CD4-positive, alpha-beta T cell treated with Interleukin-21 for 1 hour (primary cell): ENCODE results near the gene GGCX.

Source experiments
- DNase-seq: peaks from one replicate; pipeline ENCODE4 v3.0.0-alpha.2; 2020

GGCX gene

DNA sequence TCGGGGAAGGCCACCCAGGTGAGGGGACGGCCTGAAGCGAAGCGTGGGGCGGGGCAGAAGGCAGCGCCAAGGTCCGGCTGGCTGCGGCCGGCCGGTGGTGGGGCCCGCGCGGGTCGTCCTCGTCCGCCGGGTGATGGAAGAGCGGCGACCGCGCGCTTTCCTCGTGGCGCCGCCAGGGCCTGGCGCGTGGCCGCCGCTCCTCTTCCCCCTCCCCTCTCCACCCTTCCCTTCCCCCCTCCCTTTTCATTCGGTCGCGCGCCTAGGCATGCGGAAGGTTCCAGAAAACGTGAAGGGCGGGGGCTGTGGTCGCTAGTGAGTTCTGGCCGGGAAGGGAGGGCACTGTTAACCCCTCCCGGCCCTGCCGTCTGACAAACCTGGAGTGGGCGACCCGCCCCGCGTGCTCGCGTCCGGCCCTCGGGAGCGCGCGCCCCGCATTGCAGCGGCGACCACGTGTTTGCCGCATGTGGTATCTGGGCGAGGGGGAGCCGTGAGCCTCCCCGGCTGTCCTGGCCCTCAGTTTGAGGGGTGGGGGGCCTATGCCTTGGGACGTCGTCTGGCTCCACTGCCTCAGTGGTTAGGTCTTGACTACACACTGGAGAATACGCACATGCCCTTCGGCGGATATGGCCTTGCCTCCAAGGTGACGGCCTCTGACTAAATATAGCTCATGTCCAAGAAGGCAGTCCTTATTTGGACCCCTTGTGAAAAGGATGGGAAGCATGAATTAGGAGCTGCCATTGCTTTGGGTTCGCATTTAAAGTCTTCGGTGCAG lies 21.7 kb downstream of the GGCX start:
- DNase-seq, result peak; percentile 82

DNA sequence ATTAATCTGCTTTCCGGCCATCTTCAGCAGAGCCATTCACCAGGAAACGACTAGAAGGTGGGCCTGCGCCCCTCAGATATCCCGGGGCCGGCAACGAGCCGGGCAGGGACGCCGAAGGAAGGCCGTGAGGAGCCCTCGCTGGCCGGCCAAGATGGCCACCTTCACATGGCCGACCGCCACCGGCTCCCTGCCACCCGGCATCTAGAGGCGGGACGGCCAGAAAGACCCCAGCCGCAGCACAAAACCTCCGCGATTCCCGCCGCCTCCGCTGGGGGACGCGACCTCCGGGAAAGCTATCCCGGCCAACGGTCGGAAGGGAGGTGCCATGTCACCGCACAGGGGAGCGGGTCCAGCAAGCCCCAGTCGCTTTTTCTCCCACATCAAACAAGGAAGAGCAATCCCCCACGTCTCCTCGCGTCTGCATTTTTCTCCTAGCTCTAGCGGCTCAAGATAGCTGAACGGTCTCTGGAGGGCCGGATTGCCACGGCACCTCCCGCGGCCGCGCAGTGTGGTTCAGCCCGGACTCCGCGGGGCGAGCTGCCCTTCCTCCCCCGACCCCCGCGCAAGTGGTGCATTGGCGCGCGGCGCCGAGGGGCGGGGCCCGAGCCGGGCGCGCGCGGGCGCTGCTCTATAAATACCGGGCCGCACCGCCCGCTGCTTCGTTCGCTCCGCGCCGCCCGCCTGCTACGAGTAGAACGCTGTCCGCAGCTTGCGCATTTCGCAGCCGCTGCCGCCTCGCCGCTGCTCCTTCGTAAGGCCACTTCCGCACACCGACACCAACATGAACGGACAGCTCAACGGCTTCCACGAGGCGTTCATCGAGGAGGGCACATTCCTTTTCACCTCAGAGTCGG lies 22.6 kb downstream of the GGCX start, which contains the start of gene MAT2A:
Gene MAT2A, plus strand, starts transcription at position 662 of the 854 bp plus-strand sequence. Its CDS starts 120 bp downstream, at position 782.
- peak; percentile 90 for DNase-seq

DNA sequence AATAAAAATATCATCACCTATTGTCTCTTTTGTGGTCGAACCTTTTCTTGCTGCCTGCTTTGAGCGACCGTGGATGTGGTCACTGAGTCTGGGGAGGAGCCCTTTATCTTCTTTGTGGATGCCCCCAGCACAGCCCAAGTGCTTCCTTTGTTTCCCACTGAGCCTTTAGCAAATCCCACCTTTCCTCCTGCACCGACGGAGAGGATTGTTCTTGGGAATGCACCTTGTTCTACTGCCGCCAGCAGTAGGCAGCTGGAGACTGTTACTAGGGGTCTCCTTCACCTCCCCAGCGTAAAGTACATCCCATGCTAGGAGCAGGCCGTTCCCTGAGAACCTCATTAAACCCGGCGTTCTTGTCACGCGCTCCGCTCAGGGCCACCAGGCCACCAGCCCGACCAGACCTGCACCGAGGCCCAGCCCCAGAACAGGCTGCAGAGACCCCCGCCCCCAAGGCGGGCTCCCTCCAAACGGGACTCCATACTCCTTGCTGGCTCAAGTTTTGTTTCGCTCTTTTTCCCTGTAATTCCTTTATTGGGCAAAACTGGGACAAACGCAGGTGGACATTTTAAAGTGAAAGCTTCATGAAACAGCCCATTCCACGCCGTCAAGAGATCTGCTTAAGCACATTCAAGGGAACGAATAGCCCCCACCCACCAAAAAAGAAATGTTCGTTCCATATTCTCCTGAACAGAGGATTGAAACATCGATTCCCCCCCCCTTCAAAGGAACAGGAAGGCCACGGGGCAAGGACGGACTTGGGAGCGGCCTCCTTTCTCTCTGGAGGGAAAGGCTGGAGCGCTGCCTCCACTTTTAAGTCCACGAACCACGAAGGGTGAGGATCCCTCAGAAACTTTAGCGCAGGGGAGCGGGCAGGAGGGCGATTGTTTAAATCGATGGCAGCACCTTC lies 23.4 kb downstream of the GGCX start:
- no peak for DNase-seq

DNA sequence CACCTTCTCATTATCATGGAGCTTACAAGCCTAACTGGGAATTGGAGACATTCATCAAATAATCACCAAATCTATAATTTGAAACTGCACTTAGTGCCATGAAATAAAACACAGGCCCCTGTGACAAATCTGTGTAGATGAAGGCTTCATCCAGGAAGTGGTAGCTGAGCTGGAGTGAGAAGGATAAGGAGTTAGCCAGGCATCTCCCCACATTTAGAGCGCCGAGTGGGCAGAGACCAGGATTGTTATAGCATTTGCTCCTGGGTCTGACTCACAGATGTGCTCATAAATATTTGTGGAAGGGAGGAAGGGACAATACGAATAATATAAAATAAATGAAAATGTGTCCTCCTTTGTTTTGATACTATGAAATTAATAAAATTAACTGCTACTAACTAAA lies 24.8 kb downstream of the GGCX start:
- no peak for DNase-seq

DNA sequence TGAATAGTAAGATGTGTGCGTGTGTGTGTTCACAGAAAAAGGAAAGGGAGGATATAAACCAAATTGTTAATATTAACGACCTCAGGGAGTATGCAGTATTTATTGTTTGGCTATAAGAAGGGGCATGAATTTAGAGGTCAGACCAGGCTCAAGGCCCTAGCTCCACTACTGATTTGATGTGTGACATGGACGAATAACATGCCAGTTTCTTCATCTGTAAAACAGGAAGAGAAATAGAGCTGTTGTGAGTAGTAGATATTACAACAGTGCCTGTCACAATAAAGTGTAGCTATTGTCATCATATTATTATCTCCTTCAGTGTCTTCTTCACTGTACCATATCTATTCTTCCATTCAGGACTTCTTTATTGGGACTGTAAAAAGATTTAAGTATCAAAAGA lies 26.4 kb downstream of the GGCX start:
- no peak for DNase-seq

DNA sequence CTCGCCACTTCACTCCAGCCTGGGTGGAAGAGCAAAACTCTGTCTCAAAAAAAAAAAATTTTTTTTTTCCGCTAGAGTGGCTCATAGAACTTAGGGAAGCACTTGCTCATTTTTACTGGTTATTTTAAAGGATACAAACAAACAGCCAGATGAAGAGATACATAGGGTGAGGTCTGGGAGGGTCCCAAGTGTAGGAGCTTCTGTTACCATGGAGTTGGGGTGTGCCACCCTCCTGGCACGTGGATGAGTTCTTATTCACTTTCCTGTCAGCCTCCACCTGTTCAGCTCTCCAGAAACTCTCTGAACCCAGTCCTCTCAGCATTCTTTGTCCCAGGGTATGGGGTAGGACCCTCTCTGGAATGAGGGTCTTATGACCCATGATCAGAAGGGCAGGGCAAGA lies 27.2 kb downstream of the GGCX start:
- no peak for DNase-seq

DNA sequence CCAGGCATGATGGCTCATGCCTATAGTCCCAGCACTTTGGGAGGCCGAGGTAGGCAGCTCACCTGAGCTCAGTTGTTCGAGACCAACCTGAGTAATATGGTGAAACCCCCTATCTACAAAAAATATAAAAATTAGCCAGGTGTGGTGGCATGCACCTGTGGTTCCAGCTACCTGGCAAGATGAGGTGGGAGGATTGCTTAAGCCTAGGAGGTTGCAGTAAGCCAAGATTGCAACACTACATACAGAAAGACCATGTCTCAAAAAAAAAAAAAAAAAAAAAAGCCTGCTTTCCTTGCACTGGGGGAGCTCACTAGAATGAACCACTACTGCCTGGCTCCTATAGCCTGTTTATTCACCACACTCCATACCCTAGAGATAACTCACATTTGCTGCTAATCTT lies 29.7 kb downstream of the GGCX start:
- no peak for DNase-seq

DNA sequence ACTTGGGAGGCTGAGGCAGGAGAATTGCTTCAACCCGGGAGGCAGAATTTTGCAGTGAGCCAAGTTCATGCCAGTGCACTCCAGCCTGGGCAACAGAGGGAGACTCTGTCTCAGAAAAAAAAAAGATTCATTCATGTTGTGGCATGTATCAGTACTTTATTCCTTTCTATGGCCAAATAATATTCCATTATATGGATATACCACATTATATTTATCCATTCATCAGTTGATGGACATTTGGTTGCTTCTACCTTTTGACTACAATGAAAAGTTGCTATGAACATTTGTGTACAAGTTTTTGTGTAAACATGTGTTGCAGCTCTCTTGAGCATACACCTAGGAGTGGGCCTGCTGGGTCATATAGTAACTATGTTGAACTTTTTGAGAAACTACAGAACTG lies 31.5 kb downstream of the GGCX start:
- DNase-seq, result no peak

DNA sequence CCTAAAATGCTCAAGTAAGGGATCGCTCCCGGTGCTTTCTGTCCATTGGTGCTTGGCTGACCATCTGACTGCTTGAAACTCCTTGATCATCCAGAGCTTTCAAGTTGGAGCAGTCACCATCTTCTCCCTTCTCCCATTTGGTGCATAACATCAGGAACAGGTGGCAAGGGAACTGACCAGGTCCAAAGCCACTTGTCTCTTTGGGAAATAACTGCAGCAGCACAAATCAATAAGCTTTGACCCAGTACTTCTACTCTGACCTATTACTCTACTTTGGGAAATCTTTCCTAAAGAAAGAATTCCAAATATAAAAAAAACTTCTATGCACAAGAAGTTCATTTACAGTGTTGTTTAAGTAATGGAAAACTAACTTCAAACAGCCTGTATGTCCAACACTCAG lies 32.9 kb downstream of the GGCX start:
- DNase-seq, result no peak

DNA sequence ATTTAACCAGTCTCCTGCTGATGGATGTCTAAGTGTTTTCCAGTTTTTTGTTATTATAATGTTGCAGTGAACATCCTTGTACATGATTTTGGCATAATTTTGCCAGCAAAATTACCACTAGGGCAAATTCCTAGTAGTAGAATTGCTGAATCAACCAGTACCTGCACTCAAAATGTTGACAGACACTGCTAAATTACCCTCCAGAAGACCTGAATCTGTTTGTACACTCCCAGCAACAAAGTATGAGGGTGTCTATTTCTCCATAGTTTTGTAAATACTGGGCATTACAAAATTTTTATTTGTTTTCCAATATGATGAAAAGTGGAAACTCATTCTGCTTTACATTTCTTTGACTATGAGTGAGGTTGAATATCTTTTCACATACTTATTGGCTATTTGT lies 33.5 kb downstream of the GGCX start:
- no peak for DNase-seq

DNA sequence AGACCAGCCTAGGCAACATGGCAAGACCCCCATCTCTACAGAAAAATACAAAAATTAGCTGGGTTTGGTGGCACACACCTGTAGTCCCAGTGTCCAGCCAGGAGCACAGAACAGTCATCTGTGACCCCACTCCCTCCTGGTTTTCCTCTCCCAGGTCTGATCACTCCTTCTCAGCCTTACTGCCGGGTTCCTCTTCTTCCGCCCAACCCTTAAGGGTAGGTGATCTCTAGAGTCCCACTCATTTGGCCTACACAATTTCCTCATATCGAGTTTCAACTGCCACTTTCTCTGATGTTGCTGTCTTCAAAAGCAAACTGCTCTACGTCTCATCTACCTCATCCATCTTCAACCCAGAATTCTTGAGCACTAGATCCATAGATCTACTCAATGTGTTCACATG lies 35.7 kb downstream of the GGCX start:
- no peak for DNase-seq

DNA sequence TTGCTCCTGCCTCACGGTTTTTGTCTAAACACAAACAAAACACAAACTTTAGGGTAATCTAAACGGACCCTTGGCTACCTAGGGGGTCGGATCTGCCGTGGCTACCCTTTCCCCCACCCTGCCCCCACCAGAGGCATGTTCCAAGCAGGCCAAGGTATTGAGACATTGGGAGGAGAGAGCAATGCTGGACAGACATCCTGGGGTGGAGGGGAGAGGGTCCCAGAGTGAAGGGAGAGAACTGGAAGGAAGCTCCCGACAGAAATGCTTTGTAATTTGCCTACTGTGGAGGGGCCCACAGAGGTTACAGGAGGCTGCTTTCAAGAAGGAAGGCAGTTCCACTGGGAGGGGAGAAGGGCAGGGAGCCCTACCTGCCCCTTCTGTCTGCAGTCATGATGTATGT lies 36.3 kb downstream of the GGCX start:
- DNase-seq, result no peak

DNA sequence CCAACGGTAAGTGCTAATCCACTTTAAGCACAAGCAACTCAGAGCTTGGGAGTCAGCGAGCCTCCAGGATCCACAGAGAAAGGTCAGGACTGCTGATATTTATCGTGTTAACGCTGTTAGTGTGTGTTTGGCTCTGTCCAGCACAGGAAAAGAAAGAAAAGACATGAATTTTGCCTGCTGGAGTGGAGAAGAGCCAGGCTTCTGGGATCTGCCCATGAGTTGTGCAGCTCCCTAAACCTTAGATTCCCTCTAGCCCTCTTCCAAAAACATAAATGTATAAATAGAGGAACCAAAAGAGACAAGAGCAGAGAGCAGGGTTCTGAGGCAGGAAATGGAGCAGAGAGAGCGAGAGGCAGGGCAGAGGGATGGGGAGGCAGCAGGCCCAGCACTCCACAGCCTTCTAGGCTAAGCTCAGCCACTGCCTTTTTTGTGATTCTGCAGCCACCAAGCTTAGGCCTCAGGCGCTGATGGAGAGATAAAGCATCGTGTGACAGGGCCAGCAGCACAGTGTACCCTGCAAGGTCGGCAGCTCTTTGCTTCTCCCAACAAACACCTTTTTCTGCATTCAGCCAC lies 36.9 kb downstream of the GGCX start:
- DNase-seq, result no peak

DNA sequence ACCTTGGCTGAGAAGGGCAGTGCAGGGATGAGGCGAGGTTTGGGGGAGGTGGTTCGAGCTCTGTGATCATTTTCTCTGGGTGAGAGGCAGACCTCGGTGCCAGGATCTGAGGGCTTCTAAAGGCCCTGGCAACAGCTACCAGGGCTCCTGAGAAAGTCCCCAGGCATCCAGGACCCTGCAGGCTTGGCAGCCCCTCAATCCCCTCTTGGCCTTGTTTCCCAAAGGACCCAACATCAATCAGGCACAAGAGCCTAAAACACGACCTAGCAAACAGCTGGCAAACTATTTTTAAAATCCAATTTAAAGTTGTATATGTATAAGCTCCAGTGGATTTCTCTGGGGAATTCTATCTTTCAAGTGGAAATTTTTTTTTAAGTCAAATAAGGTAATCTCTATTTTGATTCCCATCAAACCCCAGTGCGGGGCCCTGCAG lies 37.4 kb downstream of the GGCX start:
- no peak for DNase-seq

DNA sequence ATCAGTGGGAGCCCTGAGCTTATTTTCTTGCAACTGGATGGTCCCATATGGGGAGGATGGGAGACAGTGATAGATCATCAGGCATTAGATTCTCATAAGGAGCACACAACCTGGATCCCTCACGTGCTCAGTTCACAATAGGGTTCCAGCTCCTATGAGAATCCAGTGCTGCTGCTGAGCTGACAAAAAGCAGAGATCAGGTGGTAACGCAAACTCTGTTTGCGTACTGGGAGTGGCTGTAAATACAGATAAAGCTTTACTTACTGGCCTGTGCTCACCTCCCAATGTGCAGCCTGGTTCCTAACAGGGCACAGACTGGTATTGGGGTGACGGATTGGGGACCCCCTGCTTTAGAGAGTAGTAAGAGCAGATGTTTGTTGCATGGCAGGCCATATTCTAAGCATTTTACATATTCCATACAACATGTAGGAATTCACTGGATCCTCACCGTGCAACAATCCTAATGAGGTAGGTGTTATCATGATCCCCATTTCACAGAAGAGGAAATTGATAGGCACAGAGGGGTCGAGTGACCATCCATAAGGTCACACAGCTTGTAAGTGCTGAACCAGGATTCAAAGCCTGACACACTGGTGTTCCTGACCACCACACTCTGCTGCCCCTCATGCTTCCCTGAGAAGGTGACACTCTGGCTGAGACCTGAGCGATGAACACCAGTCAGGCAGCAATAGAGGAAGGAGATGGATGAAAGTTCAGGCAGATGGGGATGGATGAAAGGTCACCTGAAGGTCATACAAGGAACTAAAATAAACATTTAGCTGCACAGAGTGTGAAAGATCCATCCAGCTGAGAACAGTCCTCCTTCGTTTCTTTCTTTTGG lies 38.0 kb downstream of the GGCX start:
- DNase-seq, result no peak

DNA sequence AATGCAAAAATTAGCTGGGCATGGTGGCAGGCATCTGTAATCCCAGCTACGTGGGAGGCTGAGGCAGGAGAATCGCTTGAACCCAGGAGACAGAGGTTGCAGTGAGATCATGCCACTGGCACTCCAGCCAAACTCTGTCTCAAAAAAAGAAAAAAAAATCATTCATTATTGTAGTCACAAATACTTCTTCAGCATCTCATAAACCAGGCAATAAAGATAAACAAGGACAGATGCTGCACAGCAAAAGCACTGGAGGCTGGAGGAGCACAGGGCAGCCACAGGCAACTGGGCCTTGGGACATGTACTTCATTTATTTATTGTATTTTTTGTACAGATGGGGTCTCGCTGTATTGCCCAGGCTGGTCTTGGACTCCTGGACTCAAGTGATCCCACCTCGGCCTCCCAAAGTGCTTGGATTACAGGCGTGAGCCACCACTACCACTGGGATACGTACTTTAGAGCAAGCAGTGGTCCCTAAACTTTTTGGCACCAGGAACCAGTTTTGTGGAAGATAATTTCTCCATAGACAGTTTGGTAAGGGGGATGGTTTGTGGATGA lies 39.1 kb downstream of the GGCX start:
- no peak for DNase-seq

DNA sequence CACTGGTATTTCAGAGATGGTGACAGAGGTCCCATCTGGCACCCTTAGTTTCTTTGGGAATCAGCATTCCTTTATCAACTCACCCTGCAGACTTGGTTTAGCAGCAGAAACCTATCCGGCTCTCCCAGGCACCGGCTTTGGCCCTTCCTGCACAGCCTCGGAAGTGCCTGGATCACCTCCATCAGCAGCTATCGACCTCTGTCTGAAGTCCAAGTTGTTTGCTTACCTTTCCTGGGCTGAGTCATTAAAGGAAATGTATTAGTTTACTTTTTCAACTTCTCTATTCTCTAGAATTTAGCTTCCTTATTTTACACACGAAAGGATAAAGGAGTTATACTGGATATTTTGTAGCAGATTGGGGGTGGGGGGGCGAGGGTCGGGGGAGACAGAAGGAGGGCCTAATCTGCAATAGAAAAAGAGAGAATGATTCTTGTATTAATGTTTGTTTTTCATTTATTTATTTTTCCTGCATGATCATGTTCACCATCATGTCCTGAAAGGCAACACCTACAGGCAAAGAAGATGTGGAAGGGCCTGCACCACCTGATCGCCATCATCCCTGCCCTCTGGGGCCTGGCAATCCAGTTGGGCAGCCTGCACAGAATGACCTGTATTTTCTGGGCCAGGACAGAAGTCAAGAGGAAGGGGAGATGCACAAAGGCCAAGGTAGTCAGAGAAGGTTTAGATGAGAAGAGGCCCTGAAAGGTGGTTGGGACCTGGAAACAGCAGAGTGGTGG lies 44.5 kb downstream of the GGCX start:
- DNase-seq, result no peak

DNA sequence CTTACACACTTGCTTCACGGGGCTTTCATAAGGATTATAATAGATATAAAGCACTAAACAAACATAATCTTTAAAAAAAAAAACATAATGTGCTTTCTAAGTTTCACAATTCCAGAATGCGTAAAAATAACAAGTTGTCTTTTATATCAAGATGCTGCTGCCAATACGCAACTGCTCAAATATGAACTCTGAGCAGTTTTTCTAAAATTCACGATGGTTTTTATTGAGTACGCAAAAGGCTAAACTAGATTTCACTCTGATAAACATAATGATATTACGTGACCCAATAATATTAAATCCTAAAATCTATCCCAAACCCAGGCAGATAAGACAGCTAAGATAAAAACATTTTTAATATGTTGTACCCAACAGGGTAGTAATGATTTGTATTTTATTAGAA lies 47.0 kb downstream of the GGCX start:
- DNase-seq, result no peak

DNA sequence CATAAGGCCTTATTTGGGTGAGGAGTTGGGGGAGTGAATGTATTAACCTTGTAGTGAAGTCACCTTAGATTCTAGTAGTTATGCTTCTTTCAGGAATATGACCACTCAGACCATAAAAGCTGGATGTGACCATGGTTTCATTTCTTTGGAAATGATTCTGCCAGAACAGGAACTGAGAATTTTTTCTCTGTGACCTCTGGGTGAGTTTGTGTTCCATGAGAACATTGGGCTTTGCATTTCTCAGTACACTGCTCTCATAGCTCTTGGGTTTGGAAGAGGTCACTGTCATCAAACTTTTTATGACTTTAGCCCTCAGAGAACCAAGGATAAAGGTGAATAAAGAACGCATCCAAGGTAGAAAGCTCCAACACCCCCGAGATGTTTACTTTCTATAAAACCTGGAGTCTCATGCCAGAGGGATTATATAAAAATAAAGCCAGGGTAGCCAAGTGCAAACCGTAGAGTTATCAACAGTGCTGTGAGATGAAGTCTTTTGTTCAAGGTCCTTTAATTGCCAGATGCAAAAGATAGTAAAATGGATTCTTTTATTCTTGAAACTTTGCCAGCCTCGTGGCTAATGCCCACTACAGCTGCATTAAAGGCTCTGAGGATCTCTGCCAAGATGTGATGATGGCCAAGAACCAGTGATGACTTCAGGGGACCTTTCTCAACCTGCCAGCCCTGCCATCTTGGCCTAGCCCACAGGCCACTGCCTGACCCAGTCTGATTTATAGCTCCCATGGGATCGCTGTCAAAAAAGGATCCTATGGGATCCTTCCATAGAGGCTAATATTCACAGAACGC lies 50.1 kb downstream of the GGCX start:
- DNase-seq, result no peak

DNA sequence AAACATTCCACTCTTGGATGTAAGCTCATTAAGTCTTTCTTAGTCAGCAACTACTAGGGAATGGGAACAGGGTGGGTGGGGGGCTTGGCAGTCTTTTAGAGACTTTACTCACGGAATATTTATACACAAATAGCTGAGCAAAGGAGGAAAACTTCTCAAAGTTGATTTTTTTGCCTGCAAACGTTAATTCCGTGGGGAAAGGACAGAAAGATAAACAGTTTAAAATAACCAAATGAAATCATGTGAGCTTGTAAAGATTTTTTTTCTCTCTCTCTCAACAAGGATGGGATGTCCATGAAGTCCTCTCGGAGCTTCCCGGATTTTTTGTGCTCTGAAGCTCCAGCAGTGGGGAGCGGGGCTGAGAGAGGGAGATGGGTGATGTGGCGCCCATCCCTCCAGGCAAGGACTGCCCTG lies 54.5 kb downstream of the GGCX start:
- no peak for DNase-seq
